Subcutaneous adipose tissue (tissue), 4 donors: ENCODE results near the gene LRRC52. TPM values are rescaled to one million over a fixed set of nuclear protein-coding genes. Genes with fewer than 3 reads are reported as not detected.

Experiments used
- total RNA-seq, 4 donors: library from RNA; depleted of rRNA; stranded (reverse); fragments of >200 nt; gene quantifications; one replicate each; pipeline ENCODE4 v1.1.0, GENCODE V29; 2016
- TF ChIP-seq, protein P1 (sequence below): fragments of 450-650 bp; IDR thresholded peaks from one replicate; pipeline ENCODE4 v1.5.1; 2016; ENCODE audit warnings: low read depth, mild to moderate bottlenecking, control low read depth, antibody characterized with exemption, moderate library complexity

LRRC52 gene, protein sequence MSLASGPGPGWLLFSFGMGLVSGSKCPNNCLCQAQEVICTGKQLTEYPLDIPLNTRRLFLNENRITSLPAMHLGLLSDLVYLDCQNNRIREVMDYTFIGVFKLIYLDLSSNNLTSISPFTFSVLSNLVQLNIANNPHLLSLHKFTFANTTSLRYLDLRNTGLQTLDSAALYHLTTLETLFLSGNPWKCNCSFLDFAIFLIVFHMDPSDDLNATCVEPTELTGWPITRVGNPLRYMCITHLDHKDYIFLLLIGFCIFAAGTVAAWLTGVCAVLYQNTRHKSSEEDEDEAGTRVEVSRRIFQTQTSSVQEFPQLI
- not detected for total RNA-seq

DNA sequence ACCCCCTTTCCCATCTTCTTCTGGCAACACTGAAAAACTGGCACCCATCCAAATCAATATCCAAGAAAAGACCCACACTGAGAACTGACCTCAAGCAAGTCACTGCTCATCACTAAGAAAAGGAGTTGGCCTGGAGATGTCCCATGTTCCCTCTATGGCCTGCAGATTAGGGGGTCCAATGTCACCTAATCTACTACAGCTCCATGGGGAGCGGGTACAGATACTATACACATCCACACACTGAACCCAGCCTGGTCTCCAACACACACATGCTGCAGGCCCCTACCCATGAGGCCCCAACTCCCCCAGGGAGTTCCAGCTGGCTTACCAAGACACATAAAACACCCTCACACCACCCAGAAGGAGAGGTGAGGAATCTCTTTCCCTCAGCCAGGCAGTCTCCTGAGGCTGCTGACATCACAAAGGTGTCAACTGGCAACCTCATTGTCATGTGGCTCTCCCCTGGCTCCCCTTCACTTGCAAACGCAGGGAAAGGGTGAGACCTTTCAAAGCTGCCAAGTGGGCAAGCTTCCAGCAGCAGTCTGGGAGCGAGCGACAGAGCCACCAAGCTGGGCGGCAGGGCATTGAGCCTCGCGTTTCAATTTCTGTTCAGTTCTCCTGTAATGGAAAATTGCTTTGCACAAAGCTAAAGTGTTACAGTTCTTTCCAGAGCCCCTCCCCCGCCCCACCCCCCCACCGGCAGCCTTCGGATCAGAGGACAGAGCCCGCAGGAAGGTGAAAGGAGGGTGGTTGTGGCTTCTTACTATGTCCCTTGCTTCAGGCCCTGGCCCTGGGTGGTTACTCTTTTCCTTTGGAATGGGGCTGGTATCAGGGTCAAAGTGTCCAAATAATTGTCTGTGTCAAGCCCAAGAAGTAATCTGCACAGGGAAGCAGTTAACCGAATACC, at the start of gene LRRC52:
Gene LRRC52 (plus strand): TSS at position 469 of the 907 bp plus-strand sequence. CDS start 297 bp downstream, at position 766.
- TF ChIP-seq, protein P1, sequence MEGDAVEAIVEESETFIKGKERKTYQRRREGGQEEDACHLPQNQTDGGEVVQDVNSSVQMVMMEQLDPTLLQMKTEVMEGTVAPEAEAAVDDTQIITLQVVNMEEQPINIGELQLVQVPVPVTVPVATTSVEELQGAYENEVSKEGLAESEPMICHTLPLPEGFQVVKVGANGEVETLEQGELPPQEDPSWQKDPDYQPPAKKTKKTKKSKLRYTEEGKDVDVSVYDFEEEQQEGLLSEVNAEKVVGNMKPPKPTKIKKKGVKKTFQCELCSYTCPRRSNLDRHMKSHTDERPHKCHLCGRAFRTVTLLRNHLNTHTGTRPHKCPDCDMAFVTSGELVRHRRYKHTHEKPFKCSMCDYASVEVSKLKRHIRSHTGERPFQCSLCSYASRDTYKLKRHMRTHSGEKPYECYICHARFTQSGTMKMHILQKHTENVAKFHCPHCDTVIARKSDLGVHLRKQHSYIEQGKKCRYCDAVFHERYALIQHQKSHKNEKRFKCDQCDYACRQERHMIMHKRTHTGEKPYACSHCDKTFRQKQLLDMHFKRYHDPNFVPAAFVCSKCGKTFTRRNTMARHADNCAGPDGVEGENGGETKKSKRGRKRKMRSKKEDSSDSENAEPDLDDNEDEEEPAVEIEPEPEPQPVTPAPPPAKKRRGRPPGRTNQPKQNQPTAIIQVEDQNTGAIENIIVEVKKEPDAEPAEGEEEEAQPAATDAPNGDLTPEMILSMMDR = no peak

DNA sequence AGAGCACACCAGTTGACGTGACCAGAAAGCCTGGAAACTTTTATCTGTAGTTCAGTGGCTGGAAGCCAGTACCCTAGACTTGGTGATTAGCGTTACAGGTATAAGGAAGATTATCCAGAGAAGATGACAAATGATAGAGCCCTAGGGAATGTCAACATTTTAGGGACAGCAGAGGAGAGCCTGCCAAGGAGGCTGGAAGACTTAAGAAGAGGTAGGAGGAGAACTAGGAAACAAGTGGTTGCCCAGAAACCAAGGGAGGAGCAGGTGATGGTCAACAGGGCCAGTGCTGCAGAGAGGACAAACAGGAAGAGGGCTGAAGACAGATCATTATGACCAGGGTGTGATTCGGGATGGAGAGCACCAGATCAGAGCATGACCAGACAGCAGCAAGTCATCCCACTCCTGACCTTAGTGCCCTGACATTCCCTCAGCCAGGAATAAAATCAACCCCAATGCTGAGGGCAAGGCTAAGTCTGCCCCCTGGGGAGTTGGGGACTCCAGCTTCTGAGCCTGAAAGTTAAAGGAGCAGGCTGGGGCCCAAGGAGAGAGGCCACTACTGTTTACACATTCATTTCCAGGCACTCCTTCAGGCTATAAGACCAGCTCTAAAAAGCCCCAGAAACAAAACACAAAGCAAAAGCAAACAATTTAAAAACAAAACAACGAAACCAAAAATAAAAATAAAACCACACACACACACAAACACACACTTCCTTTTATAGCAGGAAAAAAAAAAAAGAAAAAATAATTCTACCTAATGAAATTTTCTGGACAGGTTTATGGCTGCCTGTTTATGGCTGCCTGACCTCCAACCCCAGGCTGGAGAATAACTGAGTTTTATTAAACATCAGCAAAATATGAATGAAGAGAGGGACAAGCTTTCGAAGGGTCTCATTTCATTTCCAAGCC, 48.6 kb upstream of the LRRC52 start:
- TF ChIP-seq, protein P1 = no peak

DNA sequence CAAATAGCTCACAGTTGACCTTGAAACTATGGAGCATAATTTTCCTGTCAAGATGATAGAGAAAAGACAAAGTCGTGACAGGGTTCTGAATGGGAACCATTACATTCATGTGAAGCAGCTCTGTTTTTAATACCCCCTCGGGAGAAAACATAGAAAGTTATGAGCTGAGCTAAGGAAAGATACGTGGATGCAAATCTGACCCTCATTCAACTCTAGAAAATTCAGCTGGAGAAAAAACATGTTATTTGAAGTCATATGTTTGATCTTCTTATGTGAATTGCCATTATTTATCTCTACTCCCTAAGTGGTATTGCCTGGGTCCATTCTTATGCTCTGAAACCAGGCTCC, 48.0 kb upstream of the LRRC52 start:
- TF ChIP-seq, protein P1 = no peak

DNA sequence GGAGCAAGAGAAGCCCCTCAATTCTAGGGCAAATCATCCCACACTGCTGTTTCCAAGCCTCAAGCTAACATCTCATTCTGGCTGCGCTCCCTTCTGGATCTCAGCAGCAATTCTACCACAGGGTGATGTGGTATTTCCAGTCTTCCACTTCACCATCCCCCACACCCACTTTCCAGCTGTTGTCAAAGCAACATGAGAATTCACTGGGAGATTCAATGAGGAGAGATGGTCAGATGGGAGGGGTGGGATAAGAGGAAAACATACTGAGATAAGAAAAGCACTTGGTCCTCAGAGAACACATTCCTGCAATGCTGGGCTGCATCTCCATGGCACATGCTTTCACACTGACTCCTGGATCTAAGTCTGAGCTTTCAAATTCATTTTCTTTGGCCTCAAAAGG, 47.3 kb upstream of the LRRC52 start:
- TF ChIP-seq, protein P1 = no peak

DNA sequence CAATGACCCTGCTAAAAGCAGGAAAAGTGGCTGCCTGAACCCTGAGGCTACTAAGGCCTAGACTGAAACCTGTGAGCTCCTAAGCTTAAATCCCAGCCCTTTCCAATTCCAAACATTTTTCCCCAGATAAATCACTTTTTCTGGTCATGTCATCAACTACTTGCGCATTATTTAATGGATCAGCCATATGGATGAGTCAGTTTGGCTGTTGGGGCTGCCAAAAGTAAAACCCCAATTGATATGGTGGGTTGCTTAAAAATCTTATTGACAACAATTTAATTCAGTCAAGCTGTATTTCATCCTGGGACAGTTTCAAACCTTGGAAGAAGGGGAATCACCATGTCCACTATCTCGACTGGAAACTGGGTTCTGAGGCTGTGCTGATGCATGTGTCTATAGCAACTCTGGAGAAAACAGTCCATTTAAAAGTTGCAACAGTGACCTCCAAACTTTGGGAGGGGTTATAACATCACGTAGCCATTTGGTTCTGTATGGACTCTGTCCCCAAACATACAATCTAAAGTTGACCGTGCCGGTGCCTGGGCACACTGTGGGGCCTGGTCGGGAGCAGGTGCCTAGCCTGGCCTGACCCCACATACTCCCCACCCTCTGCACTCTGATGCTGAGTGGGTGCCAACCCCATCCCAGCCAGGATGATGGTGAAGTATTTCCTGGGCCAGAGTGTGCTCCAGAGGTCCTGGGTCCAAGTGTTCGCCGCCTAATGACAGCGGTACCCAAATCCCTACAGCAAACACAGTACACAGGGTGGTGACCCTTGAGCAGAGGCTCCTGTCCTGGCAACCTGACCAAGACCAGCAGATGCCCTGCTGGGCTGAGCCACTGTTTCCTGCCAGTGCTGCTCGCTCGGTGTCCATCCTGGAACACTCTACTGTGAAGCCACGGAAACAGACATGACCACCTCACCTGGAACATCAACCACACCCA, 46.5 kb upstream of the LRRC52 start:
- TF ChIP-seq, protein P1 = no peak

DNA sequence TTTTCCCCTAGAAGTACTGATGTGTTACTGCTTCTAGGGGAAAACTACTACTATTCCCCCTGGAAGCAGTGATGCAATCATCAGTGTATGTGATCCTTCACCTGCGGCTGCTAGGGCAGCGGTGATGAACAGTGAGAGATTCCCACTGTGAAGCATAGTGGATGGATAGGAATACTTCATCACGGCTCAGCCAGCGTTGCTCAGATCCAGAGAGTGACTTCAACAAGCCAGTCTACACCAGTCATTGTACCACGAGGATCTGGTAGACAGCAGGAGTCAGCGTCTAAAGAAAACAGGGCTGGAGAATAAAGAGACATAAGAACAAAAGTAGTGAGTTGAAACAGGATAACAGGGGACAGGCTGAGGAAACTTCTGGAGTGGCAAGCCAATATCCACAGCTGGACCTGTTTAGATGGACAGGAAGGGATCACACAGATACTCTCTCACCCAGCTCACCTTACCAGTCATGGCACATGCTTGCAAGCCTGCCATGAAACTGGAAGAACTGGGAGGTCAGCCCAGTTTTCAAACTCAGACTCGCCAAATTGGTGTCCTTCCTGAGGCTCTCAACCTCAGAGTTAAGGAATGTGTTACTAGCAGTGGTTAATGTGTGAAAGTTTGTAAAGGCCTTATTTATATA, 42.4 kb upstream of the LRRC52 start:
- TF ChIP-seq, protein P1 = no peak
